NCI-H1048 (cell line): ENCODE results near the gene NXNL1.
"Not testable (repeated sequence)": the region's sequence is repeated elsewhere in the genome, so short reads cannot be mapped to it uniquely, and the experiment has no call there.

ENCODE experiments used
- DNase-seq: peaks from one replicate; lab custom pipeline; 2025; lab: John Stamatoyannopoulos, UW

The NXNL1 gene

GRCh38 chr19:17460372-17461230 lies at the start of gene NXNL1:
NXNL1 (minus strand) TSS chr19:17460926; CDS start chr19:17460869, 57 bp downstream.
- DNase-seq, result no peak

- not testable (repeated sequence) for DNase-seq
Observed at GRCh38 chr19:17508558-17508933, 47.8 kb upstream of the NXNL1 start.

DNA sequence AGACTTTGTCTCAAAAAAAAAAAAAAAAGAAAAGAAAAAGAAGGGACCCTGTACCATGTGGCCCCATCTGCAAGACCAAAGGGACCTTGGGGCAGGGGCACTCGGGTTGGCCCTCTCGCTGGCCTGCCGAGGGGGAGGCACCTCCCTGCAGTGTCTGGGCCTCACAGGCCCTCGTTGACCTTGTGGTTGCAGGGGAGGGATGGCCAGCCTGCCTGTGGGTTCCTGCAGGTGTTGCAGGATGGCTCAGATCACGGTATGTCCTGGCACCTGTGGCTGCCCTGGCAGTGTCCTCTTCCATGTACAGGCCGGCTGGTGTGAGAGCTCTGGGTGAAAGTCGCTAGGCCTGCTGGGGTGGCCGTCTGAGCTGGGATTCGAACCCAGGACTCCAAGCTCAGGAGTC lies 46.0 kb upstream of the NXNL1 start:
- DNase-seq, result no peak

DNA sequence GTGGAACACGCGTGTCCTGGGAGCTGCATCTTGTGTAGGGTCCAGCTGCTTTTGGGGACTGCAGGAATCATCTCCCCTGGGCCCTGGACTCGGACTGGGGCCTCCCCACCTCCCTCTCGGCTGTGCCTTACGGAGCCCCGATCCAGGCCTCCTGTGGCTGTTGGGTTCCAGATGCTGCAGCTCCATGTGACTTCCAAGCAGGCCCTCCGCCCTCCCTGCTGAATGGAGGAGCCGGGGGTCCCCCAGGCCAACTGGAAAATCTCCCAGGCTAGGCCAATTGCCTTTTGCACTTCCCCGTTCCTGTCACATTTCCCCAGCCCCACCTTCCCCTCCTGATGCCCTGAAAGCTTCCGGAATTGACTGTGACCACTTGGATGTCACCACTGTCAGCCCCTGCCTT lies 44.5 kb upstream of the NXNL1 start:
- DNase-seq, result no peak

GRCh38 chr19:17504456-17504855 lies 43.7 kb upstream of the NXNL1 start:
- no peak for DNase-seq

DNA sequence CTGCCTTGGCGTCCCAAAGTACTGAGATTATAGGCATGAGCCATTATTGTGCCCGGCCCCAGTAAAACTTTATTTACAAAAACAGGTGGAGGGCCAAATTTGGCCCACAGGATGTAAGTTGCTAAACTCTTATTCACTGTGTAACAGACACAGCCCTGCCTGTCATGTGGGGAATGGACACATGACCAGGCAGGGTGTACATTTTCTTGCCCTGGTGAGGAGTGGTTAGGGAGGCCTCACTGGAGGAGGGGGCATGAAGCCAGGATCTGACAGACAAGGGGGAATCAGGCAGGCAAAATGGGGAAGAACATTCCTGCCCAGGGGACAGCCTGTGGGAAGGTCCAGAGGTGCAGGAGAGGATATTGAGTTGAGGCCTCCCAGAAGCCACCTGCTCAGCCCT lies 43.3 kb upstream of the NXNL1 start:
- DNase-seq, result no peak

DNA sequence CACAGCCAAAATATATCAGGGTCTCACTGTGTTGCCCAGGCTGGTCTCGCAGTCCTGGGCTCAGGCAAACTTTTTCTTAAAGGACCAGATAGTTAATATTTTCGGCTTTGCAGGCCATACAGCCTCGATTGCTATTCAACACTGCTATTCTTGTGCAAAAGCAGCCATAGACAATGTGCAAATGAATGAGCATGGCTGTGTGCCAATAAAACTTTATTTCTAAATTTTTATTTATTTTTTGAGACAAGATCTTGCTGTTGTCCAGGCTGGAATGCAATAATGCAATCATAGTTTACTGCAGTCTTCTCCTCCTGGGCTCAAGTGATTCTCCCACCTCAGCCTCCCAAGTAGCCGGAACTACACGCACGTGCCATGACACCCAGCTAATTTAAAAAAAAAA lies 42.5 kb upstream of the NXNL1 start:
- DNase-seq, result no peak

DNA sequence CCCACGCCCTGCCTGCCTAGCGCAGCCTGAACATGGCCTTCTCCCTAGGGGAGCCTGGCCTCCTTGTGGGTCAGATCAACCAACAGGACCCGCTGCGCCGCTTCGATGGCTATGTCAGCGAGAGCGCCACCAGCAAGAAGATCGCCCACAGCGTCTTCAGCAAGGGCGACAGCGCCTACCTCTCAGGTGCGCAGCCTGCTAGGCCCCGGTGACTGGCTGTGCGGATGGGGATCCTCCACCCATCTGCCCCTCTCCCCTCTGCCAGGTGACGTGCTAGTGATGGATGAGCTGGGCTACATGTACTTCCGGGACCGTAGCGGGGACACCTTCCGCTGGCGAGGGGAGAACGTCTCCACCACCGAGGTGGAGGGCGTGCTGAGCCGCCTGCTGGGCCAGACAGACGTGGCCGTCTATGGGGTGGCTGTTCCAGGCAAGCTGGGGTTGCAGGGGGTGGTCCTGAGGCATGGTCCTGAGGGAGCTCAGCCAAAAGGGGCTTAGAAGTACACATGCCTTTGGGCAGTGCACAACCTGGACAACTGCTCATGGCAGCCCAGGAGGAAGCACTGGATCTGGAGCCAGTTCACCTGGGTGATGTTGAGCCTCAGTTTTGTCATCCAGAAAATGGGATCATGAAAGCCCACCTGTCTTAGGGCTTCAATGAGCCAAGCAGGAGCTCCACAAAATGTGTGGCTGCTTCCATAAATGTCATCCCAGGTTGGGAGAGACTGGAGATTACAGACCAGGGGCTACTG lies 39.9 kb upstream of the NXNL1 start:
- no peak for DNase-seq

- DNase-seq, result no peak
Observed at GRCh38 chr19:17499648-17500446, 39.1 kb upstream of the NXNL1 start.

DNA sequence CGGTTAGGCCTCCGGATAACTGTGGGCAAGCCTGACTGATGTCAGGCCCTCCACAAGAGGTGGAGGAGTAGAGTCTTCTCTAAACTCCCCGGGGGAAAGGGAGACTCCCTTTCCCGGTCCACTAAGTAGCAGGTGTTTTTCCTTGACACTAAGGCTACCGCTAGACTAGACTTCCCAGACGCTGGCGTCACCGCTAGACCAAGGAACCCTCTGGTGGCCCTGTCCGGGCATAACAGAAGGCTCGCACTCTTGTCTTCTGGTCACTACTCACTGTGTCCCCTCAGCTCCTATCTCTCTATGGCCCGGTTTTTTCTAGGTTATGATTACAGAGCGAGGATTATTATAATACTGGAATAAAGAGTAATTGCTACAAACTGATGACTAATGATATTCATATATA lies 38.3 kb upstream of the NXNL1 start:
- DNase-seq, result not testable (repeated sequence)

DNA sequence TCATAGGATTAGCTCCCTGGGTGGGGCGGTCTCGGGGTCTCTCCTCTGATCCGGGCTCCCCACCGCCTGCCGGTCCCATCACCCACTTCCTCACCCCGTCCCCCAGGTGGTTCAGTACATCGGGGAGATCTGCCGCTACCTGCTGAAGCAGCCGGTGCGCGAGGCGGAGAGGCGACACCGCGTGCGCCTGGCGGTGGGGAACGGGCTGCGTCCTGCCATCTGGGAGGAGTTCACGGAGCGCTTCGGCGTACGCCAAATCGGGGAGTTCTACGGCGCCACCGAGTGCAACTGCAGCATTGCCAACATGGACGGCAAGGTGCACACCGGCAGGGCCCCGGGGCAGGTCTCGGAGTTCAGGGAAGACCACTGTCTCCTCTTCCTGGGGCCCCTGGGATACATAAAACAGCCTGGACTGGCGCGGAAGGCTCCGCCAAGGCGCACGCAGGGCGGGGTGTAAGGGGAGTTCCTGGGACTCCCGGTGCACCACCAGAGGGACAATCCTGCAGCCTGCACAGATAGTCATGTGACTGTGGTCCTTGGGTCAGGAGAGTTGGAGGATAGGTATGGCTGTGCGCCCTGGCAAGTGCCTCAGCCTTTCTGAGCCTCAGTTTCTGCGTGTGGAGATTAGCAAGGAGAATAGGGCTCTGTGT lies 36.5 kb upstream of the NXNL1 start:
- no peak for DNase-seq

- peak; percentile 40 for DNase-seq
Observed at GRCh38 chr19:17496337-17496997, 35.7 kb upstream of the NXNL1 start.

GRCh38 chr19:17495639-17496296 lies 35.0 kb upstream of the NXNL1 start:
- no peak for DNase-seq

GRCh38 chr19:17491287-17491686 lies 30.6 kb upstream of the NXNL1 start:
- DNase-seq, result no peak

DNA sequence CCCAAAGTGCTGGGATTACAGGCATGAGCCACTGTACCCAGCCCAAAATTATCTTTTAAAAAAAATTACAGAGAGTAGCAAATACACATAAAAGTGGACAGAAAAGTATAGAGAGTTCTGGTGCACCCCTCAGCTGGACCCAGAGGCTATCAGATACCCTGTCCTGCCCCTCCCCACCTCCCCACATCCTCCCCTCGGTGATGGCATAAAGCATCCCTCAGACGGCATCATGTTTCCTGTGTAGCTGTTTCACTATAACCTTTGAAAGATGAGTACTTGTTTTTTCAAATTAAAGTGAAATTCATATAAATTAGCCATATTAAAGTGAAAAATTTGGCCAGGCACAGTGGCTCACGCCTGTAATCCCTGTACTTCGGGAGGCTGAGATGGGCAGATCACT lies 29.7 kb upstream of the NXNL1 start:
- DNase-seq, result no peak

GRCh38 chr19:17489392-17490030 lies 28.8 kb upstream of the NXNL1 start:
- DNase-seq, result no peak

DNA sequence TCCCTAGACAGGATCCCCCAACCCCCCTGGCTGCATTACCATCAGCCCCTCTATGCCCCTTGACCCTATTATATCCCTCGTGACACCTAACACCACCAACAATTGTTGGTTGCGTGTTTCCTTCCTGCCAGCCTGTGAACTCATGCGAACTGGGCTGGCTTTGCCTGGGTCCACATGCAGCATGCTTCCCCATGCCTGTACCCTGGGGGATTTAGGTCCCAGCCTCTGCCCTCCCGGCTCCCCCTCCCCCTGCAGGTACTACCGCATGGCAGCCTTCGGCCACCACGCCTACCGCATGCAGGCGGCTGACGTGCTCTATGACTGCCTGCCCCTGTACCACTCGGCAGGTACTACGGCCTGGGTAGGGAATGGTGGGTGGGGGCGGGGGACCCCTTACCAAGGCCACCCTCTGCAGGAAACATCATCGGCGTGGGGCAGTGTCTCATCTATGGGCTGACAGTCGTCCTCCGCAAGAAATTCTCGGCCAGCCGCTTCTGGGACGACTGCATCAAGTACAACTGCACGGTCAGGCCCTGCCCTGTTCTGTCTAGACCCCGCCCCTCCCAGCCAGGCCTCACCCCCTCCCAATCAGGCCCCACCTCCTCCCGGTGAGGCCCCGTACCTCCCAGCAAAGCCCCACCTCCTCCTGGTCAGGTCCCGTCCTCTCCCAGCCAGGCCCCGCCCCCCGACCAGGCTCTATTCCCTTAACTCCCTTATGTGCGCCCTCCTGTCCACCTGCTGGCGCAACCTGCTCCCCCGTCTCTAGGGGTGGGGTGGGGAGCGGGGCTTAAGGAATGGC lies 28.1 kb upstream of the NXNL1 start:
- peak; percentile 80 for DNase-seq

DNA sequence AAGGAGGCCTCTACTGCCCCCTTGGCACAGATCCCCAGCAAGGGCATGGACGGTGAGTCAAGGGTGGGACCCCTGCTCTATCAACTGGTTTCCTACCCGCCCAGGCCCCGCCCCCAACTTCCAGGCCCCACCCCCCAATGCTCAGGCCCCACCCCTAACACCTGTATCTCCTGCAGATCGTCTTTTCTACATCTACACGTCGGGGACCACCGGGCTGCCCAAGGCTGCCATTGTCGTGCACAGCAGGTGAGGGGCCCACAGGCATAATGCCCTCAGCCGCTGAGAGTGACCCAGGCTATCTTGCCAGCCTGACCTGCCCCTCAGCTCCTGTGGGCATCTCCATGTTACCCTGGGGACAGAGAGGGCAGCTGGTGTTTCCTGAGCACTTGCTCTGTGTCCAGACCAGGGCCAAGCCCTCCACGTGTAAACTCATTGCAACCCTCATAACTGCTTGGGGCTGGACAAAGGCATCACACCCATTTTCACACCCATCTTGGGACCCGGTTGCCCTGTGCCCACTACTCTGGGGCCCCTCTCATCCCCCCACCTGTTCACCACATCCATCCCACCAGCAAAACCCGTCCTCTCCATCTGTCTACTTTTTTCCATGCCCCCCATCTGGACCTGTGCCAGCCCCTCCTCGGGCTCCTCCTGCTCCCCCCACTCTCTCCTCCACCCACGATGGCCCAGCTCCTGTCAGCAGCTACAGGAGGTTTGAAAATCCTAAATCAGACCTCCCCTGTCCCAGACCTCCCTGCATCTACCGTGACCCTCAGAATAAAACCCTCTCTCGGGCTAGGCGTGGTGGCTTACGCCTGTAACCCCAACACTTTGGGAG lies 26.8 kb upstream of the NXNL1 start:
- DNase-seq, result no peak
